Fibroblast of skin of left biceps (primary cell): ENCODE results near the gene DTX1.

Source experiments
- DNase-seq, 2 experiments: peaks; one replicate each; pipeline ENCODE4 v3.0.0-alpha.2; 2013; ENCODE audit warnings: low read depth in 2 of 2

The DTX1 gene

GRCh38 chr12:113055594-113056380 lies 743 bp upstream of the DTX1 start:
- no peak for DNase-seq

GRCh38 chr12:113056381-113056630 lies 224 bp upstream of the DTX1 start:
- DNase-seq: no peak

GRCh38 chr12:113057565-113058485 lies 1.3 kb downstream of the DTX1 start:
- DNase-seq: no peak

DNA sequence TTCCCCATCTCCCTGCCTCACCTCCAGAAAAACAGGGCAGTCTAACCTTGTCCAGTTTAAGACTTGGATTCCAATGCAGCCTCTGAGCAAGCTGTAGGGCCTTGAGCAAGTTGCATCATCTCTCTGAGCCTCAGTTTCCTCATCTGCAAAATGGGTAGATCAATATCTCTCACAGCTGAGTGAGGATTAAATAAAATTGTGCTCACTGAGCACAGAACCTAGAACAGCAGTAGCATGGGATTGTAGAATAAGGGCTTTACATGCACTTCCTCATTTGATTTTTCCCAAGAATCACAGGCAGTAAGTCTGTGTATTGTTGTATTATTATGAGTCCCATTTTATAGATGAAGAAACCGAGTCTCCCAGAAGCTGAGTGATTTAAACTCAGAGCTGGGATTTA lies 2.0 kb downstream of the DTX1 start:
- DNase-seq: no peak

DNA sequence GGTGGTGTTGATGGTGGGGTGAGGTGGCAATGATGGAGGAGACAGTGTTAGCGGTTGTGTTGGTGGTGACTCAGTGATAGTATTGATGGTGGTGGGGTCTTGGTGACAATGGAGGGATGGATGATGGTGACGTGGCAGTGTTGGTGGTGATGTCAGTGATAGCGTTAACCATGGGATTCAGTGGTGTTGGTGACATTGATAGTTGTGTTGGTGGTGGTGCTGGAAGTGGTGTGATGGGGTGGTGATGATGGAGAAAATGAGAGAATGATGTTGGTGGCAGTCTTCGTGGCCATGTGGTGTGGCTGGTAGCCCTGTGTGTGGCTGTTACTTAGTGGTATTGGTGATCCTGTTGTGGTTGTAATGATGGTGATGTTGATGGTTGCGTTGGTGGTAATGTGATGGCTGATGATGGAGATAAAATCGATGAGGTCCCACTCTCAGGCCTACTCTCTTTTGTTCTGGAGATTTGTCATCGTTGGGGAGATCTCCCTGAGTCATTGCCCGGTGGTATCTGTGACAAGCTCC lies 2.6 kb downstream of the DTX1 start:
- DNase-seq: no peak

GRCh38 chr12:113060336-113060960 lies 3.9 kb downstream of the DTX1 start:
- DNase-seq: no peak

DNA sequence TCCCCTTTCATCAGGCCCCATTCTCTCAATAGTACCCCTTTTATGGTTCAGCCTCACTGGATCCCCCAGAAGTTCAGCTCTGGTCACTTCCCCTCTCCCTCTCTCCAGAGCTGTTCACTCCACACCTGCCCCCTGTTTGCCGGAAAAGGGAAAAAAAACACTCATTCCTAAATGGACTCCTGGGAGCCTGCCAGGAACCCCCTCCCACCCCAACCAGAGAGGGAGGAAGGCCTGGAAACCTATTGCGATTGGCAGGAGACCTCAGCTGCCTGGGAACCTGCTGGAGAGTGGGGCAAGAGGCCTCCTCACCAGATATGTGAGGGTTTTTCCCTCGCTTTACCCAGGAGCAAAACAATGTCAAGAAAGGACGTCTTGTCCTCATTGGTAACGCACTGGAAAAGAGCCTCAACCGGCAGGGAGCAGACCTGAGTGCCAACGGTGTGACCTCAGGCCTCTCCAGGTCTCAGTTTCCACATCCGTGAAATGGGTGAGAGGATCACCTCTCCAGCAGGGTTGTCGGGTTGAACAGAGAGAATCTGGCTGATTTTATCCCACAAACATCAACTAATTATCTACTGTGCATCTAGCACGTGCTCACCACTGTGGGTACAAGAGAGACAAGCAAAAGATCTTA lies 4.6 kb downstream of the DTX1 start:
- no peak for DNase-seq

DNA sequence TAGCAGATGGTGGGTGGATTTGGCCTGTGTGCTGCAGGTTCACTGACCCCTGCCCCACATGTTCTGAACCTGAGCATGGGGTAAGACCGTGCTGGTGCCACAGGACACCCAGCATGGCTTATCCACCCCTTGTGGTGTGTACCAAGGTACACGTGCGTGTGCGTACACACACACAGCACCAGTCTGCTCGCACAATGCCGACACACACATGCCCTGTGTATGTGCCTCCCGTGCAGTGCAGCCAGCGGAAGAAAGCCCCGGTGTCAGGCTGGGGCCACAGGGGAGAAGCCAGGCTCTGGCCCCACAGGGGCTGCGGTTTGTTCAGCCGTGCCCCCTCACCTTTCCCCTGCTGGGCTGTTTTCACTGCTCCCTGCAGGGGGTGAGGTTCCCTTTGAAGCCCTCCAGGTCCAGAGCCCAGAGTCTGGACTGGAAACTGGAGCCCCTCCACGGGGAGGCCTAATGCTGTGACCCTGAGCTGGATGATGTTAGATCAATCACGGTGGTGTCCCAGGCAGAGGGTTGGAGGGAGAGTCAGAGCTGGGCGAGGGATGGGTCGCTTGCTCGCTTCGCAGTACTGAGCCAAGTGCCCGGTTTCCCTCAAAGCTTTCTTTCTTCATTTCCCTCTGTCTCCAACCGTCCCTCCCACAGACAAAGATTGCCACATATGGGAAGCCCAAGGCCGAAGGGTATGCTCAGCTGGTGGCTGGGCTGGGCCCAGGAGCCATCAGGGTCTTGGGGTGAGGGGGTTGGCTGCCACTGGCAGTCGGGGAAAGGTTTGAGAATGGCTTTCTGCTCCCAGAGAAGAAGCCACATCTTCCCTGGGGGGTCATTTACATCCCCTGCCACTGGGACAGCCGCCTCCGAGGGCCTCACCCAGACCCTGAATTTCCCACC lies 6.2 kb downstream of the DTX1 start:
- no peak for DNase-seq

DNA sequence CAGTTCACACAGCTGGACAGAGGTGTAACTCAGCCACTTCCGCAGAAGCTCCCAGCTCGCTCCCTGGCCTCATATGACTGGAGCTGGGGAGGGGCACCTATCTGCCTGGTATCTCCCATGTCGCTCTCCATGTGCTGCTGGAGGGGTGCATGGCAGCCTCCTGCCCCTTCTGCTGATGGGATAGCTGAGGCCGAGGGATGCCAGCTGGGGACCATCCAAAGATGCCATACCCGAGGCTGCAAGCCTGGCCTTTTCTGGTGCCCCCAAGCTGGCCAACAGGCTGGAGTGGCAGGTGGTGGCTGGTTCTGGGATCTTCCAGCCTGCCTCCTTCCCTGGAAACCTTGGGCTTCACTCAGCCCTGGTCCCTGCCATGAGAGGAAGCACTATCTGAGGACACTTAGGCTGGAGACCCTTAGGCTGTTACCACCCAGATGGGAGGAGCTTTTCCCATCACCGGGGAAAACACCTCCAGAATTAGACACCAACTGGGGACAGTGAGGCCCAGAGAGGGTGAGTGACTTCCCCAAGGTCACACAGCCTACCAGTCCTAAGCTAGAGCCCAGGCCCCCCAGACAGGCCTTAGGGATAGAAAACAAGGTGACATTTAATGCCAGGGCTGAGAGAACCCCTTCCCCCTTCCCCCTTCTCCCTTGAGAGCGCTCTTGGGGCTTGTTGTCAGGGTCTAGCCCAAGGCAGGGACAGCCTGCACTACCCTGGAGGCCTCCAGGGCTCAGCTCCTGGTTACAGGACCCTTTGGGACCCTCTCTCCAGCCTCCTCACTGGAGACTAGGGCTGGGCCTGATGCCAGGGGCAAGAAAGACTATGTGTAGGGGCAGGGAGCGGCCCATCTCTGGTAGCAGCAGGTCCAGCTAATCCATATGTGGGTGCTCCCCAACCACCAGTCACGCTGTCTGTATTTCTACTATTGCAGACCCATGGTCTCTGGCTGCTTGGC lies 7.1 kb downstream of the DTX1 start:
- DNase-seq: no peak

- DNase-seq: no peak
Measured at GRCh38 chr12:113064395-113065125, 8.0 kb downstream of the DTX1 start.

DNA sequence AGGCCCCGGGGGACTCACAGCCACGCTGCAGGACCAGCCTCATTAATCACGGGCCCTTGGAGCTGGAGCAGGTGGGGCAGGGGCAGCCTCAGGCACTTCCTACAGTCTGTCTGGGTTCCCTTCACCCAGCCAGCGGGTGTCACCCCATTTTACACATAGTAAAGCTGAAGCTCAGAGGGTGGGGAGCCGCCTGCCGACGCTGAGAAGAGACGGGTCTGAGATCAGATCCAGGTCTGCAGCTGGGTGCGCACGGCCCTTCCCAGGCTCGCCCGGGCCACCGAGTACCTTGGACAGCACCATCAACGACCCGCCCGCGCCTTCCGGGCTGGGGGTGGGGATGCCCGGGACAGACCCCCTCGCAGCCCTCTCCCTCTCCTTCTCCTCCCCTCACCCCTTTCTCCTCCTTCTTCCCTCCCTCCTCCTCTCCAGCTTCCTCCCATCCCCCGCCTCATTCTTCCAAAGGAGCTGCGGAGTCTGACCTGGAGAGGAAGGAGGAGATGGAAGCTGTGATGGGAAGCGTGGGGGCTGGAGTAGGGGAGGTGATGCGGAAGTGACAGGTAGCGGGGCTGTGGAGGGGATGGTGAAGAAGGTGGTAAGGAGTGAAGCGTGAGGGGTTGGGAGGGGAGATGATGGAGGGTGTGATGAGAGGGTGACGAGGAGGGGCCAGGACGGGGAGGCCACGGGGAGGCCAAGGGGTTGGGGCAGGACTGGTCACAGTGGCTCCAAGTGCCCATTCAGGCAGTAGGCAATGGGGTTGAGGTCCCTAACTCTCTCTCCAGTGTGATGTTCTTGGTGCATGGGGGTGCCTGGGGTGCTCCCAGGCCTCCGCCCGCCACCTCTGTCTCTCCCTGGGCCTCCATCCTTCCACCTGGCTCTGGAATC lies 8.8 kb downstream of the DTX1 start:
- DNase-seq: no peak

DNA sequence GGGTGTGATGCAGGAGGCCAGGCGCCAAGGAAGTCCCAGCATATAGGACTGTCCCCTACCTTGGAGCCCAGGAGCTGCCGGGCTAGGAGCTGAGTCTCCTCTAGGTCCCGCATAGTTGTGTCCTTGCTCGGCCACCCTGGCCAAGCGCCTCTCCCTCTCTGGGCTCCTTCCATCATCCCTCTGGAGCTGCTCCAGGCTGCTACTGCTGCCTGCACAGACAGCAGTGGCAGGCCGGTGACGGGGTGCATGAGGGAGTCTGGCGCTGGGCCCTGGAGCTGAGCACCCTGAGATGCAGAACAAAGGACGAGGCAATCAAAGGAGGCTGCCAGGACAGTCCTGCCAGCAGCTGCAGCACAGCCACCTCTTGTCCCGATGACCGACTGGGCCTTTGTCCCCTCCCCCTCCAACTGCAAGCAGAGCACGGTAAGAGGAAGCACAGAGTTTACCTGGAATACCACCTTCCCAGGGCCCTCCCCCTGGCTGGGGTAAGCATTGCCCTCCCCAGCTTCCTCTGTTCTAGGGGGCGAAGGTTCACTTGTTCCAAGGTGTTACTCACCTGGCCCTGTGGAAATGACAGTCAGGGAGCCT lies 10.4 kb downstream of the DTX1 start:
- DNase-seq: no peak

DNA sequence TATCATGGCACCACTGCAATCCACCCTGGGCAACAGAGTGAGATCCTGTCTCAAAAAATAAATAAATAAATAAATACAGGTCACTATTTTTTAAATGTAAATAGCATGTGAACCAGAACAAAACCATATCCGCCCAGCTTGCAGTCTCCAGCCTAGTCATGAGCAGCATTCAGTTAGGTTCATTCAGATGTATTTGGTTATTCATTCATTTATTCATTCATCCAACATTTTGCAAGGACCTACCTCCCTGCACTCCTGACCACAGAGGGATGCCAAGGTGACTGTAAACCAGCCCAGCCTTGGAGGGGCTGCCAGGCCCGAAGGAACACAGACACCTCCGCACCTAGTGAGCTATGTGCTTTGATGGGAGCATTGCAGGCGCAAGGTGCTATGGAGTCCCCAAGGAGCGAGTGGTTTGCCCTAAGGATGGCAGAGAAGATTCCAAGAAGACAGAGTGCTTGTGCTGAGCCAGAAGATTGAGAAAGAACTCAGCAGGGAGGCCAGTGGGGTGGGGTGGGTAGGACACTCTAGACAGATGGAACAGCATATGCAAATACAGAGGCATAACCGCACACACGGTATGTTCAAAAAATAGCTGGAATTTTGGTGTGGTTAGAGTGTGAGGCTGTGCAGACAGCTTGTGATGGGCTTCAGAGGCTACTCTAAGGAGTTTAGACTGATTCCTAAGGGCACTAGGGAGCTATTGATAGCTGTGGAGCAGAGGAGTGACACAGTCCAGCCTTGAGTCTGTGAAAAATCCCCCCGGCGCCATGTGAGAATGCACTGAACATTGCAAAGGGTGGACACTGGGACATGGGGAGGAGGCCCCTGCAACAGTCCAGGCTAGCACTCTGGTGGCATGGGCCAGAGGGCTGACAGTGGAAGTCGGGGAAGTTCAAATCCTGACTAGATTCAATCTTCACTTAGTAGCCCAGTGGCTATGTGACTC lies 11.7 kb downstream of the DTX1 start:
- DNase-seq: no peak

- DNase-seq: no peak
Measured at GRCh38 chr12:113069149-113069548, 12.6 kb downstream of the DTX1 start.

DNA sequence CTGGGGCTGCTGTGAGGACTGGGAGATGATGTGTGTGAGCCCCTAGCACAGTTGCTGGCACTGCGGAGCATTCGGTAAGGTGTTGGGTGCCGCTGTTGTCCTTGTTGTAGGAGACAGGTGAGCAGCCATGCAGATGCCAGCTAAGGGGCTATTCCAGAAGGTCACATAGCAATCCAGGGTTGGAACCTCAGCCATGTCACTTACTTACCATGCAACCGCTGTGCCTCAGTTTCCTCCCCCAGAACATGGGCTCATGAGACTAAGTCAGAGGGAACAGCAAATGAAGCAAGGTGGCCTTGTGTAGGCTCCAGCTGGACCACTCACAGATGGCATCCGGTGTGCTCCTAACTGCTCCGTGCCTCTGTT lies 13.2 kb downstream of the DTX1 start:
- no peak for DNase-seq

DNA sequence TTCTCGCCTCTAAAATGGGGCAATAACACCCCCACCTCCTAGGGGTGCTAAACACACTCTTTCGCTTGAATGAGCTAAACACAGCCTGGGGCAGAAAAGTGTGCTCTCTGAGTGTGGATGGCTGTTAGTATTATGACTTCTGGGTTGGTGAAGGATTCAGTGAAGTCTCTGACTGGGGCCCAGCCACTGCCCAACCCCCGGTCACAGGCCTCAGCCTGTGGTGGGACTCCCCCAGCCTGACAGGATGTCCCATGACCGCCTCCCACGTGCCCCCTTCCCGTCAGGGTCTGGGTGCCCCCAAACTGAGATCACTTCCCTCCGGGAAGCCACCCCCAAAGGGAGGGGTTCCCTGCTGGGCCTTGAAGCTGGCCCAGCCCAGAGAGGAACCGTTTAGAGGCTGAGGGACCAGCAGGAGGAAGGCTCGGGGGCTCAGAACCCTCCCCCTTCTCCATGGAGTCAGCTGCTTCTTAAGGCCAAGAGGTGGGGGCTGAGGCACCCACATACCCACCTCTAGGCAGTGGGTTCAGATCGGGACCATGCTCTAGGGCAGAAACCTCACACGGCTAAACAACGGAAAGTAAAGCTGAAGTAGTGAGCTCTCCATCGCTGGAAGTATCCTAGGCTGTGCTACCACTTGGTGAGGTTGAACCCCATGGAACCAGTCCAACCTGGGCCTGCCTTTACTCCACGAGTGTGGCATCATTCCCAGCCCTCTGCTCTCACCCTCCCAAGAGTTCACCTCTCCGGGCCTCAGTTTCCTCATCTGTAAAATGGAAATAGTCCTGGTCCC lies 13.8 kb downstream of the DTX1 start:
- DNase-seq: no peak
